GM15510 (cell line): ENCODE data around the gene SLC25A29.

Source experiments
- POLR2A ChIP-seq: IDR thresholded peaks from 3 replicates; pipeline ENCODE4 v1.6.1; 2011; ENCODE audit warnings: borderline replicate concordance; ENCODE audit not compliant: insufficient read length; ENCODE audit errors: extremely low read depth

SLC25A29 gene

GRCh38 chr14:100306101-100306997, at the start of gene SLC25A29:
Gene SLC25A29 (minus strand): TSS chr14:100306444. CDS start chr14:100306232, 212 bp downstream.
- peak; percentile 42 for TF ChIP-seq POLR2A

GRCh38 chr14:100350986-100351385, 44.7 kb upstream of the SLC25A29 start:
- no peak for TF ChIP-seq POLR2A

GRCh38 chr14:100350276-100350926, 44.2 kb upstream of the SLC25A29 start:
- TF ChIP-seq POLR2A = no peak

- TF ChIP-seq POLR2A = no peak
Observed at GRCh38 chr14:100348784-100349685, 42.8 kb upstream of the SLC25A29 start.

GRCh38 chr14:100348253-100348729, 42.0 kb upstream of the SLC25A29 start:
- no peak for TF ChIP-seq POLR2A

- TF ChIP-seq POLR2A = no peak
Observed at GRCh38 chr14:100346306-100347091, 40.3 kb upstream of the SLC25A29 start.

- no peak for TF ChIP-seq POLR2A
Observed at GRCh38 chr14:100345711-100346110, 39.5 kb upstream of the SLC25A29 start.

- no peak for TF ChIP-seq POLR2A
Observed at GRCh38 chr14:100342195-100342594, 36.0 kb upstream of the SLC25A29 start.

- TF ChIP-seq POLR2A = no peak
Observed at GRCh38 chr14:100341301-100342031, 35.2 kb upstream of the SLC25A29 start.

GRCh38 chr14:100340423-100340813, 34.2 kb upstream of the SLC25A29 start:
- TF ChIP-seq POLR2A = no peak

GRCh38 chr14:100339766-100340422, 33.6 kb upstream of the SLC25A29 start:
- no peak for TF ChIP-seq POLR2A

- TF ChIP-seq POLR2A = no peak
Observed at GRCh38 chr14:100336618-100337530, 30.6 kb upstream of the SLC25A29 start.

GRCh38 chr14:100334904-100335303, 28.7 kb upstream of the SLC25A29 start:
- no peak for TF ChIP-seq POLR2A
